ENCODE measurements around the gene RIT2. TPM values are rescaled to one million over a fixed set of nuclear protein-coding genes. Genes with fewer than 3 reads are reported as not detected.

The RIT2 gene
- total RNA-seq, 1 donor from 2014 or later = not detected

GRCh38 chr18:43061318-43061717, 54.2 kb downstream of the RIT2 start:
- Mint-ChIP-seq H3K4me3 (no peak overlapping the region), H3K36me3 (no peaks in the 10 kb centered on the region), H3K4me1 (peaks cover 33% of the 10 kb centered on the region), H3K27ac (no peak overlapping the region), H3K27me3 (ENCODE audit: low read depth) (no peaks in the 10 kb centered on the region), H3K9me3 (peaks cover 5% of the 10 kb centered on the region)
- TF ChIP-seq, protein P1, sequence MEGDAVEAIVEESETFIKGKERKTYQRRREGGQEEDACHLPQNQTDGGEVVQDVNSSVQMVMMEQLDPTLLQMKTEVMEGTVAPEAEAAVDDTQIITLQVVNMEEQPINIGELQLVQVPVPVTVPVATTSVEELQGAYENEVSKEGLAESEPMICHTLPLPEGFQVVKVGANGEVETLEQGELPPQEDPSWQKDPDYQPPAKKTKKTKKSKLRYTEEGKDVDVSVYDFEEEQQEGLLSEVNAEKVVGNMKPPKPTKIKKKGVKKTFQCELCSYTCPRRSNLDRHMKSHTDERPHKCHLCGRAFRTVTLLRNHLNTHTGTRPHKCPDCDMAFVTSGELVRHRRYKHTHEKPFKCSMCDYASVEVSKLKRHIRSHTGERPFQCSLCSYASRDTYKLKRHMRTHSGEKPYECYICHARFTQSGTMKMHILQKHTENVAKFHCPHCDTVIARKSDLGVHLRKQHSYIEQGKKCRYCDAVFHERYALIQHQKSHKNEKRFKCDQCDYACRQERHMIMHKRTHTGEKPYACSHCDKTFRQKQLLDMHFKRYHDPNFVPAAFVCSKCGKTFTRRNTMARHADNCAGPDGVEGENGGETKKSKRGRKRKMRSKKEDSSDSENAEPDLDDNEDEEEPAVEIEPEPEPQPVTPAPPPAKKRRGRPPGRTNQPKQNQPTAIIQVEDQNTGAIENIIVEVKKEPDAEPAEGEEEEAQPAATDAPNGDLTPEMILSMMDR (IDR thresholded peaks at IDR 0.05; ENCODE audit: unreplicated experiment) = no peak
- no peak for DNase-seq (ENCODE audit: low spot score in 2 of 2, unreplicated experiment in 2 of 2)

DNA sequence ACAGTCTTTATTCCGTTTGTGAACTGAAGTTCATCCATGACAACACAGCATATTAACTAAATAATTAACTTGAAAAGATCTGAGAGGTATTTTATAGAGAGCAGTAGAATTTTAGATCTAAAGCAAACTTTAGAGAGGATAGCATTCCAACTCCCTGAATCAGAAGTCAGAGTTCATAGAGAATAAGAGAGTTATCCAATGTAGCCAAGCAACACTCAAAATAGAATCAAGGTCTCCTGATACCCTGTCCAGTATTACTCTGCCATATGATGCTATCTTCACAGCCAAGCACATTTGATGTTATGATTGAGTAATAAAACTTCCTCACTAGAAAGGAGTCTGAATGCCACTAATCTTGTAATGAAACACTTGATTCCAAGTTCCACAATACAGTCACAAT, 55.5 kb downstream of the RIT2 start:
- TF ChIP-seq, protein P1 (IDR thresholded peaks at IDR 0.05; ENCODE audit: unreplicated experiment) = no peak
- Mint-ChIP-seq H3K4me1 (peaks cover 36% of the 10 kb centered on the region), H3K27ac (no peak overlapping the region), H3K4me3 (no peak overlapping the region), H3K27me3 (ENCODE audit: low read depth) (no peaks in the 10 kb centered on the region), H3K9me3 (peaks cover 5% of the 10 kb centered on the region), H3K36me3 (no peaks in the 10 kb centered on the region)
- DNase-seq (ENCODE audit: low spot score in 2 of 2, unreplicated experiment in 2 of 2) = no peak

GRCh38 chr18:43054815-43055519, 60.5 kb downstream of the RIT2 start:
- H3K27ac Mint-ChIP-seq = no peak overlapping the region
- peaks cover 5% of the 10 kb centered on the region for H3K9me3 Mint-ChIP-seq
- H3K27me3 Mint-ChIP-seq (ENCODE audit: low read depth) = no peaks in the 10 kb centered on the region
- peaks cover 49% of the 10 kb centered on the region for H3K4me1 Mint-ChIP-seq
- no peaks in the 10 kb centered on the region for H3K36me3 Mint-ChIP-seq
- no peak overlapping the region for H3K4me3 Mint-ChIP-seq
- no peak for DNase-seq (ENCODE audit: low spot score in 2 of 2, unreplicated experiment in 2 of 2)
- TF ChIP-seq, protein P1 (IDR thresholded peaks at IDR 0.05; ENCODE audit: unreplicated experiment) = no peak

GRCh38 chr18:43049021-43049420, 66.5 kb downstream of the RIT2 start:
- Mint-ChIP-seq H3K4me3 (no peak overlapping the region), H3K36me3 (no peaks in the 10 kb centered on the region), H3K9me3 (no peaks in the 10 kb centered on the region), H3K27ac (no peak overlapping the region), H3K4me1 (peaks cover 19% of the 10 kb centered on the region), H3K27me3 (ENCODE audit: low read depth) (no peaks in the 10 kb centered on the region)
- TF ChIP-seq, protein P1 (IDR thresholded peaks at IDR 0.05; ENCODE audit: unreplicated experiment) = no peak
- DNase-seq (ENCODE audit: low spot score in 2 of 2, unreplicated experiment in 2 of 2) = no peak

GRCh38 chr18:43046322-43046721, 69.2 kb downstream of the RIT2 start:
- Mint-ChIP-seq H3K4me3 (no peak overlapping the region), H3K27me3 (ENCODE audit: low read depth) (no peaks in the 10 kb centered on the region), H3K36me3 (no peaks in the 10 kb centered on the region), H3K27ac (no peak overlapping the region), H3K9me3 (no peaks in the 10 kb centered on the region), H3K4me1 (peaks cover 19% of the 10 kb centered on the region)
- no peak for DNase-seq (ENCODE audit: low spot score in 2 of 2, unreplicated experiment in 2 of 2)
- TF ChIP-seq, protein P1 (IDR thresholded peaks at IDR 0.05; ENCODE audit: unreplicated experiment) = no peak

Measured in mesothelial cell of epicardium (in vitro differentiated cells).